Heart right ventricle (tissue), 16 donors: ENCODE results near the gene PPP6R3. TPM values are rescaled to one million over a fixed set of nuclear protein-coding genes. Genes with fewer than 3 reads are reported as not detected.

Experiments used
- ATAC-seq, 8 donors: fragments of 200-7000 bp; cut with Tn5 transposase; one replicate each; pipeline ENCODE4 v1.9.1; 2020; ENCODE audit warnings: mild to moderate bottlenecking in 8 of 8, moderate library complexity in 8 of 8, moderate number of reproducible peaks in 1 of 8
- DNase-seq, 2 donors: peaks; one replicate each; pipeline ENCODE4 v3.0.0-alpha.2; 2020
- H3K27ac ChIP-seq, 10 donors: fragments of 200-600 bp; sonication (generic) in 2 of 10; one replicate each; pipeline versions ENCODE4 v1.5.0 to v1.8.0; 2020 to 2022; ENCODE audit warnings: mild to moderate bottlenecking in 3 of 10
- H3K27me3 ChIP-seq, 7 donors: fragments of 200-600 bp; one replicate each; pipeline ENCODE4 v1.8.0; 2021 to 2022; ENCODE audit warnings: mild to moderate bottlenecking in 2 of 7
- H3K36me3 ChIP-seq, 9 donors: fragments of 200-600 bp; sonication (generic) in 1 of 9; one replicate each; pipeline versions ENCODE4 v1.5.0 to v1.8.0; 2020 to 2022; ENCODE audit warnings: mild to moderate bottlenecking in 2 of 9
- H3K4me1 ChIP-seq, 9 donors: fragments of 200-600 bp; sonication (generic) in 1 of 9; one replicate each; pipeline versions ENCODE4 v1.5.0 to v1.8.0; 2020 to 2022; ENCODE audit warnings: mild to moderate bottlenecking in 4 of 9
- H3K4me3 ChIP-seq, 10 donors: fragments of 200-600 bp; sonication (generic) in 2 of 10; one replicate each; pipeline versions ENCODE4 v1.5.0 to v1.8.0; 2020 to 2022; ENCODE audit warnings: mild to moderate bottlenecking in 7 of 10, moderate library complexity in 2 of 10
- H3K9me3 ChIP-seq, 11 donors: fragments of 200-600 bp in 10 of 11; sonication (generic) in 2 of 11; one replicate each; pipeline versions ENCODE4 v1.5.0 to v1.8.0; 2013 to 2022; ENCODE audit warnings: mild to moderate bottlenecking in 2 of 11, control low read depth in 1 of 11, moderate library complexity in 1 of 11
- CTCF ChIP-seq, 9 donors: fragments of 200-600 bp; sonication (generic) in 2 of 9; IDR thresholded peaks; one replicate each; pipeline versions ENCODE4 v1.5.0 to v1.8.0; 2021 to 2022; ENCODE audit warnings: antibody characterized with exemption in 9 of 9, mild to moderate bottlenecking in 5 of 9, moderate library complexity in 1 of 9
- WGBS, 2 donors: extraction: QIAGEN DNeasy Blood & Tissue Kit; methylation state at CpG; one replicate each; pipeline ENCODE4 v1.1.7; 2013; ENCODE audit warnings: inconsistent platforms in 1 of 2; 5-methylcytosine and 5-hydroxymethylcytosine counted together
- intact Hi-C, 10 donors: fragments of 100-400 bp; cut with DNase I; formaldehyde crosslinking; loops; one replicate each; pipeline versions ENCODE4 v1.11.1 to v1.14.2; 2022
- polyA plus RNA-seq, 2 donors: library from polyadenylated mRNA; stranded (reverse); fragments of 200-250 nt; gene quantifications; one replicate each; pipeline ENCODE4 v1.2.3, GENCODE V29; 2013
- total RNA-seq, 10 donors: library from RNA; stranded (reverse); fragmentation: NEBNext Ultra II Directional in 3 of 10; extraction: Animal tissue kit (Norgen Biotek cat#: 25700) in 3 of 10; gene quantifications; one replicate each; pipeline versions ENCODE4 v1.2.1 to v1.2.4, GENCODE V29; 2021 to 2023
- donor health status: Arrhythmogenic right ventricular cardiomyopathy.
- donor health status: ischemic (EF 13 %, LVEDD 7.1; RV severe dilation, severe dysfunction).
- donor health status: healthy with polysubstance abuse.
- donor health status: DM: no; HTN: yes; CAD: no.
- donor health status: DM: no; HTN: no; CAD: no.
- donor health status: ischemic (EF 25% LVEDD 6.9; RV normal size, moderate dysfunction).
- donor health status: ischemic (EF 25% LVEDD 5.7; RV mildly dilated, moderate dysfunction).
- donor health status: healthy.
- donor health status: DM: yes; HTN: yes; CAD: no.
- donor health status: Ischemic cardiomyopathy.
- donor health status: ischemic (EF 35%, LVEDD 5.7; RV mildly dilated, moderate dysfunction).
- donor health status: nonischemic (EF 11% LVEDD 7.7; RV severe dilation, severe dysfunction).
- donor health status: DM: yes; HTN: yes; CAD: no.
- donor health status: PGD.
- donor health status: ischemic (EF 29% LVEDD 5.4; RV normal size, mild dysfunction).
- donor health status: nonischemic (EF 23%, LVEDD 6.1; RV moderate dilation, normal function).

Gene PPP6R3
- total and polyA plus RNA-seq, 12 donors: 18.4 to 98.1 (median 80.8) TPM

GRCh38 chr11:68442433-68442832 lies 18.1 kb upstream of the PPP6R3 start:
- intact Hi-C loops: loop anchor here in 5 of 10 donors (10.0 kb wide), 4 partner anchors 58 to 178 kb away; no protein-coding TSS in a partner anchor
- TF ChIP-seq CTCF (IDR thresholded peaks at IDR 0.05): no peak
- DNase-seq (no peak), ATAC-seq (no peak)
- Histone ChIP-seq H3K4me1 (peaks cover 4 to 20% (median 8%) of the 10 kb centered on the region in 9 donors), H3K9me3 (no peaks in the 10 kb centered on the region), H3K36me3 (peaks cover 0 to 85% (median 25%) of the 10 kb centered on the region in 9 donors), H3K4me3 (no peak overlapping the region), H3K27me3 (no peaks in the 10 kb centered on the region), H3K27ac (no peak overlapping the region)
- 85 to 90% methylated on average over 10 of the region's 10 CpGs for WGBS, 2 donors

GRCh38 chr11:68444566-68444965 lies 16.0 kb upstream of the PPP6R3 start:
- Histone ChIP-seq H3K36me3 (peaks cover 0 to 86% (median 18%) of the 10 kb centered on the region in 9 donors), H3K4me1 (peaks cover 0 to 10% (median 0%) of the 10 kb centered on the region in 9 donors), H3K27me3 (no peaks in the 10 kb centered on the region), H3K27ac (no peak overlapping the region), H3K4me3 (no peak overlapping the region), H3K9me3 (no peaks in the 10 kb centered on the region)
- ATAC-seq (no peak), DNase-seq (no peak)
- intact Hi-C loops: loop anchor here in 5 of 10 donors (10.0 kb wide), 4 partner anchors 60 to 180 kb away; no protein-coding TSS in a partner anchor
- TF ChIP-seq CTCF (IDR thresholded peaks at IDR 0.05): no peak
- WGBS, 2 donors: 62 to 68% methylated on average over 6 of the region's 6 CpGs

GRCh38 chr11:68445531-68446035 lies 15.0 kb upstream of the PPP6R3 start:
- DNase-seq (no peak), ATAC-seq (peak in 1 of 8 donors; percentile 8)
- H3K9me3 ChIP-seq: no peaks in the 10 kb centered on the region
- H3K27me3 ChIP-seq: no peaks in the 10 kb centered on the region
- peaks cover 0 to 81% (median 15%) of the 10 kb centered on the region in 9 donors for H3K36me3 ChIP-seq
- 81 to 86% methylated on average over 11 of the region's 11 CpGs for WGBS, 2 donors
- no peak for TF ChIP-seq CTCF (IDR thresholded peaks at IDR 0.05)
- no peak overlapping the region for H3K4me3 ChIP-seq
- intact Hi-C loops: loop anchor here (2.0 to 10.0 kb wide), 9 partner anchors 61 to 189 kb away; no protein-coding TSS in a partner anchor
- no peak overlapping the region for H3K27ac ChIP-seq
- H3K4me1 ChIP-seq: peaks cover 0 to 10% (median 0%) of the 10 kb centered on the region in 9 donors

GRCh38 chr11:68446046-68446725 lies 14.4 kb upstream of the PPP6R3 start:
- Histone ChIP-seq H3K4me3 (no peak overlapping the region), H3K27ac (peak overlapping the region in 1 of 10 donors; percentile 13), H3K36me3 (peaks cover 0 to 75% (median 15%) of the 10 kb centered on the region in 9 donors), H3K27me3 (no peaks in the 10 kb centered on the region), H3K9me3 (no peaks in the 10 kb centered on the region), H3K4me1 (peaks cover 0 to 10% (median 0%) of the 10 kb centered on the region in 9 donors)
- peak in 1 of 2 donors; percentile 11 for DNase-seq
- intact Hi-C loops: loop anchor here (2.0 to 10.0 kb wide), 9 partner anchors 61 to 189 kb away; no protein-coding TSS in a partner anchor
- no peak for TF ChIP-seq CTCF (IDR thresholded peaks at IDR 0.05)
- 86 to 89% methylated on average over 18 of the region's 18 CpGs for WGBS, 2 donors
- ATAC-seq: peak in 4 of 8 donors; percentile 9 to 28 (median 12)
